CD14-positive monocyte (primary cell): ENCODE results near the gene SETD1B. TPM values are rescaled to one million over a fixed set of nuclear protein-coding genes. Genes with fewer than 3 reads are reported as not detected.

ENCODE experiments used
- DNase-seq, 3 donors: peaks; one replicate each; pipeline ENCODE4 v3.0.0-alpha.2; 2011 to 2022
- H2AFZ ChIP-seq: 2 replicates; pipeline ENCODE4 v1.6.0; 2012; ENCODE audit warnings: mild to moderate bottlenecking, low read depth, low read length, inconsistent platforms; ENCODE audit not compliant: insufficient read depth, poor library complexity, severe bottlenecking
- H3K27ac ChIP-seq, 2 donors: 1 replicate in 1 of 2; 2 replicates in 1 of 2; pipeline ENCODE4 v1.5.1; 2012 to 2013; ENCODE audit warnings: low read length in 2 of 2, control low read depth in 1 of 2, inconsistent platforms in 1 of 2, low read depth in 1 of 2, mild to moderate bottlenecking in 1 of 2
- H3K27me3 ChIP-seq, 2 donors: one replicate each; pipeline versions ENCODE4 v1.6.0 to v1.6.1; 2011 to 2013; ENCODE audit warnings: low read length in 2 of 2; ENCODE audit not compliant: control insufficient read depth in 2 of 2, insufficient read depth in 2 of 2
- H3K36me3 ChIP-seq, 2 donors: replicated peaks in 1 of 2; 1 replicate in 1 of 2; 2 replicates in 1 of 2; pipeline versions ENCODE4 v1.5.1 to v1.6.1; 2012 to 2013; ENCODE audit warnings: low read length in 2 of 2, control low read depth in 1 of 2, inconsistent platforms in 1 of 2, mild to moderate bottlenecking in 1 of 2; ENCODE audit not compliant: insufficient read depth in 2 of 2, control insufficient read depth in 1 of 2
- H3K4me1 ChIP-seq, 2 donors: 1 replicate in 1 of 2; 2 replicates in 1 of 2; pipeline versions ENCODE4 v1.5.1 to v1.6.1; 2012 to 2013; ENCODE audit warnings: low read length in 2 of 2, control low read depth in 1 of 2, inconsistent platforms in 1 of 2, mild to moderate bottlenecking in 1 of 2, moderate library complexity in 1 of 2; ENCODE audit not compliant: insufficient read depth in 2 of 2, control insufficient read depth in 1 of 2
- H3K4me2 ChIP-seq: replicated peaks from 2 replicates; pipeline ENCODE3; 2012; ENCODE audit warnings: low read length, moderate library complexity, mild to moderate bottlenecking; ENCODE audit not compliant: poor library complexity, severe bottlenecking; ENCODE audit errors: extremely low read depth
- H3K4me3 ChIP-seq, 3 experiments: fragments of 200-600 bp in 1 of 3; sonication (generic) in 1 of 3; replicated peaks in 1 of 3; 1 replicate in 2 of 3; 2 replicates in 1 of 3; pipeline ENCODE4 v1.5.1; 2011 to 2013; ENCODE audit warnings: low read length in 3 of 3, mild to moderate bottlenecking in 3 of 3, control low read depth in 2 of 3, low read depth in 2 of 3, inconsistent platforms in 1 of 3, moderate library complexity in 1 of 3
- H3K79me2 ChIP-seq: 2 replicates; pipeline ENCODE4 v1.6.0; 2012; ENCODE audit warnings: mild to moderate bottlenecking, control low read depth, inconsistent platforms, low read length, moderate library complexity; ENCODE audit not compliant: insufficient read depth
- H3K9ac ChIP-seq: 2 replicates; pipeline ENCODE4 v1.6.0; 2017; ENCODE audit warnings: low read length, mild to moderate bottlenecking; ENCODE audit not compliant: insufficient read depth, poor library complexity, severe bottlenecking
- H3K9me3 ChIP-seq, 2 donors: replicated peaks in 1 of 2; 1 replicate in 1 of 2; 2 replicates in 1 of 2; pipeline versions ENCODE4 v1.5.1 to v1.6.1; 2012 to 2013; ENCODE audit warnings: low read length in 2 of 2, control low read depth in 1 of 2; ENCODE audit not compliant: control insufficient read depth in 1 of 2, insufficient read depth in 1 of 2
- H4K20me1 ChIP-seq: 2 replicates; pipeline ENCODE4 v1.6.0; 2012; ENCODE audit warnings: mild to moderate bottlenecking, low read length, control low read depth, moderate library complexity; ENCODE audit not compliant: insufficient read depth
- H3K27ac Mint-ChIP-seq, 7 donors: one replicate each; pipeline ENCODE4 v1.8.0; 2020; ENCODE audit warnings: mild to moderate bottlenecking in 7 of 7, mixed read lengths in 7 of 7, moderate library complexity in 6 of 7, inconsistent platforms in 2 of 7
- H3K27me3 Mint-ChIP-seq, 3 donors: one replicate each; pipeline ENCODE4 v1.8.0; 2021 to 2022; ENCODE audit warnings: low read depth in 3 of 3, mild to moderate bottlenecking in 3 of 3, mixed read lengths in 3 of 3, moderate library complexity in 3 of 3, inconsistent platforms in 1 of 3
- H3K36me3 Mint-ChIP-seq, 2 donors: one replicate each; pipeline ENCODE4 v1.8.0; 2020; ENCODE audit warnings: mixed read lengths in 2 of 2, inconsistent platforms in 1 of 2, mild to moderate bottlenecking in 1 of 2
- H3K4me1 Mint-ChIP-seq: one replicate; pipeline ENCODE4 v1.8.0; 2020; ENCODE audit warnings: mild to moderate bottlenecking, mixed read lengths
- H3K4me3 Mint-ChIP-seq, 2 donors: one replicate each; pipeline ENCODE4 v1.8.0; 2020; ENCODE audit warnings: mild to moderate bottlenecking in 2 of 2, mixed read lengths in 2 of 2, moderate library complexity in 1 of 2
- H3K9me3 Mint-ChIP-seq, 7 donors: one replicate each; pipeline ENCODE4 v1.8.0; 2020 to 2022; ENCODE audit warnings: mixed read lengths in 7 of 7, mild to moderate bottlenecking in 6 of 7, moderate library complexity in 6 of 7, inconsistent platforms in 2 of 7
- WGBS: methylation state at CpG from one replicate; pipeline ENCODE4 v1.1.5; 2013; ENCODE audit warnings: missing lambda C conversion rate; ENCODE audit not compliant: insufficient coverage; 5-methylcytosine and 5-hydroxymethylcytosine counted together
- intact Hi-C, 2 donors: fragments of 100-400 bp; cut with micrococcal nuclease; formaldehyde crosslinking; loops; one replicate each; pipeline versions ENCODE4 v1.15.0 to v1.15.1; 2023
- polyA plus RNA-seq, 3 donors: library from polyadenylated mRNA; depleted of rRNA in 1 of 3; unstranded in 2 of 3; stranded (reverse) in 1 of 3; fragments of 300-500 nt in 2 of 3; fragments of >200 nt in 1 of 3; fragmentation: Illumina TruSeq in 2 of 3; gene quantifications; 1 replicate in 2 of 3; 2 replicates in 1 of 3; pipeline ENCODE4 v1.2.3, GENCODE V29; 2012 to 2021
- TF ChIP-seq, protein P1 (sequence below): fragments of 200-600 bp; IDR thresholded peaks from one replicate; pipeline ENCODE4 v1.8.0; 2022; ENCODE audit warnings: antibody characterized with exemption, mild to moderate bottlenecking

SETD1B gene
- polyA plus RNA-seq, 3 donors = 0.28 to 9.0 (median 0.60) TPM

- Histone ChIP-seq H3K27ac (no peak overlapping the region), H3K9ac (no peak overlapping the region), H2AFZ (no peak overlapping the region), H3K4me3 (no peak overlapping the region), H3K79me2 (no peaks in the 10 kb centered on the region), H3K4me1 (peaks cover 1 to 10% of the 10 kb centered on the region in 2 donors), H4K20me1 (no peaks in the 10 kb centered on the region), H3K36me3 (no peaks in the 10 kb centered on the region), H3K4me2 (no peak overlapping the region), H3K9me3 (no peaks in the 10 kb centered on the region), H3K27me3 (no peaks in the 10 kb centered on the region)
- Mint-ChIP-seq H3K27ac (no peak overlapping the region), H3K4me1 (peaks cover 10% of the 10 kb centered on the region), H3K27me3 (no peaks in the 10 kb centered on the region), H3K4me3 (no peak overlapping the region), H3K36me3 (no peaks in the 10 kb centered on the region), H3K9me3 (no peaks in the 10 kb centered on the region)
- DNase-seq = no peak
- 95% methylated on average over 20 of the region's 25 CpGs for whole genome bisulfite sequencing
- intact Hi-C loops = loop anchor here in 1 of 2 donors (10.0 kb wide), 1 partner anchor 276 kb away; no protein-coding TSS in a partner anchor
- TF ChIP-seq, protein P1, sequence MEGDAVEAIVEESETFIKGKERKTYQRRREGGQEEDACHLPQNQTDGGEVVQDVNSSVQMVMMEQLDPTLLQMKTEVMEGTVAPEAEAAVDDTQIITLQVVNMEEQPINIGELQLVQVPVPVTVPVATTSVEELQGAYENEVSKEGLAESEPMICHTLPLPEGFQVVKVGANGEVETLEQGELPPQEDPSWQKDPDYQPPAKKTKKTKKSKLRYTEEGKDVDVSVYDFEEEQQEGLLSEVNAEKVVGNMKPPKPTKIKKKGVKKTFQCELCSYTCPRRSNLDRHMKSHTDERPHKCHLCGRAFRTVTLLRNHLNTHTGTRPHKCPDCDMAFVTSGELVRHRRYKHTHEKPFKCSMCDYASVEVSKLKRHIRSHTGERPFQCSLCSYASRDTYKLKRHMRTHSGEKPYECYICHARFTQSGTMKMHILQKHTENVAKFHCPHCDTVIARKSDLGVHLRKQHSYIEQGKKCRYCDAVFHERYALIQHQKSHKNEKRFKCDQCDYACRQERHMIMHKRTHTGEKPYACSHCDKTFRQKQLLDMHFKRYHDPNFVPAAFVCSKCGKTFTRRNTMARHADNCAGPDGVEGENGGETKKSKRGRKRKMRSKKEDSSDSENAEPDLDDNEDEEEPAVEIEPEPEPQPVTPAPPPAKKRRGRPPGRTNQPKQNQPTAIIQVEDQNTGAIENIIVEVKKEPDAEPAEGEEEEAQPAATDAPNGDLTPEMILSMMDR = no peak
These were observed 32.8 kb upstream of the SETD1B start for GRCh38 chr12:121770813-121771625.

- Mint-ChIP-seq H3K27me3 (peaks cover 0 to 1% (median 0%) of the 10 kb centered on the region in 3 donors), H3K27ac (peak overlapping the region in 1 of 7 donors; percentile 20), H3K36me3 (peaks cover 0 to 2% of the 10 kb centered on the region in 2 donors), H3K4me1 (peaks cover 13% of the 10 kb centered on the region), H3K9me3 (no peaks in the 10 kb centered on the region), H3K4me3 (no peak overlapping the region)
- Histone ChIP-seq H3K79me2 (no peaks in the 10 kb centered on the region), H3K9ac (no peak overlapping the region), H3K4me1 (peaks cover 7 to 16% of the 10 kb centered on the region in 2 donors), H3K4me3 (no peak overlapping the region), H2AFZ (peak overlapping the region; percentile 11), H3K9me3 (no peaks in the 10 kb centered on the region), H3K4me2 (no peak overlapping the region), H3K27ac (no peak overlapping the region), H3K27me3 (no peaks in the 10 kb centered on the region), H3K36me3 (no peaks in the 10 kb centered on the region), H4K20me1 (no peaks in the 10 kb centered on the region)
- 61% methylated on average over 10 of the region's 14 CpGs for WGBS
- TF ChIP-seq, protein P1 = peak; percentile 93
- peak; percentile 57 to 72 (median 68) for DNase-seq
- intact Hi-C loops = loop anchor here in 1 of 2 donors (1.0 to 10.0 kb wide), 2 partner anchors 76 to 278 kb away; no protein-coding TSS in a partner anchor
These were observed 30.6 kb upstream of the SETD1B start for GRCh38 chr12:121773011-121773777.
